Osteoblast (primary cell): ENCODE measurements around the gene VAV3. TPM values are rescaled to one million over a fixed set of nuclear protein-coding genes. Genes with fewer than 3 reads are reported as not detected.

ENCODE experiments used
- DNase-seq: peaks from one replicate; pipeline ENCODE4 v3.0.0; 2011; ENCODE audit warnings: low spot score, mixed read lengths; ENCODE audit not compliant: insufficient read length; ENCODE audit errors: missing footprints
- H2AFZ ChIP-seq: 2 replicates; pipeline ENCODE4 v1.6.0; 2011; ENCODE audit warnings: mild to moderate bottlenecking, low read length
- H3K27ac ChIP-seq: 2 replicates; pipeline ENCODE4 v1.5.1; 2011; ENCODE audit warnings: mild to moderate bottlenecking, low read depth, low read length, moderate library complexity
- H3K27me3 ChIP-seq: 2 replicates; pipeline ENCODE4 v1.6.0; 2012; ENCODE audit warnings: mild to moderate bottlenecking, control low read depth, inconsistent platforms, low read length, moderate library complexity; ENCODE audit not compliant: insufficient read depth
- H3K36me3 ChIP-seq: 2 replicates; pipeline ENCODE4 v1.5.1; 2011; ENCODE audit warnings: mild to moderate bottlenecking, low read length, control low read depth, moderate library complexity; ENCODE audit not compliant: insufficient read depth
- H3K4me1 ChIP-seq: 2 replicates; pipeline ENCODE4 v1.5.1; 2011; ENCODE audit warnings: mild to moderate bottlenecking, low read length, control low read depth, moderate library complexity; ENCODE audit not compliant: insufficient read depth
- H3K4me2 ChIP-seq: 2 replicates; pipeline ENCODE4 v1.6.0; 2011; ENCODE audit warnings: mild to moderate bottlenecking, low read length; ENCODE audit not compliant: insufficient read depth
- H3K4me3 ChIP-seq: fragments of 200-600 bp; sonication (generic); 3 replicates; pipeline ENCODE4 v1.5.1; 2012; ENCODE audit warnings: mild to moderate bottlenecking, low read length, inconsistent platforms; ENCODE audit not compliant: insufficient read depth
- H3K79me2 ChIP-seq: 2 replicates; pipeline ENCODE4 v1.6.0; 2012; ENCODE audit warnings: mild to moderate bottlenecking, low read length, control low read depth, inconsistent platforms; ENCODE audit not compliant: insufficient read depth
- H3K9me3 ChIP-seq: 2 replicates; pipeline ENCODE4 v1.5.1; 2011; ENCODE audit warnings: low read depth, low read length, control low read depth
- H4K20me1 ChIP-seq: 2 replicates; pipeline ENCODE4 v1.6.0; 2012; ENCODE audit warnings: mild to moderate bottlenecking, low read length, control low read depth; ENCODE audit not compliant: insufficient read depth
- total RNA-seq: library from RNA; depleted of rRNA; stranded (reverse); fragments of >200 nt; gene quantifications from 2 replicates; pipeline ENCODE4 v1.2.3, GENCODE V29; 2012
- TF ChIP-seq, protein P1 (sequence below): IDR thresholded peaks from 2 replicates; pipeline ENCODE4 v1.5.1; 2011; ENCODE audit warnings: mild to moderate bottlenecking, low read depth, low read length, moderate library complexity; ENCODE audit errors: extremely low read depth

VAV3 gene
- total RNA-seq, 1 donor = 0.72 TPM

DNA sequence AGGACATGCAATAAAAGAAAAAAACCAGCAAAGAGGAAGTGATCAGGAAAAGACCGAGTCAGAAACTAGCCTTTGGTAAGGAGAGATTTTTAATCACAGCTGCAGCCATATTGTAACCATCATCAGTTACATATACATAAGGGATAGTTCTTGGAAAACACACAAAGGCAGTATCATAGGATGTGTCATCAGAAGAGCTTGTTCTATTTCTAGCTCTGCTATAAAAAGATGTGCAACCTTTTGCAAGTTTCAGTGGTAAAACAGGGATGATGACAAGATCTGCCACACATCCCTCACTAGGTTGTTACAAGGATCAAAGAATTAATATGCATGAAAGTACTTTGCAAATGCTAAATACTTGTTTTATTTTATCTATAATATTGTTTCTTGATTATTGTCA, 342.0 kb downstream of the VAV3 start:
- Histone ChIP-seq H3K27me3 (no peaks in the 10 kb centered on the region), H3K4me1 (peaks cover 3% of the 10 kb centered on the region), H3K36me3 (no peaks in the 10 kb centered on the region), H4K20me1 (no peaks in the 10 kb centered on the region), H3K4me3 (no peak overlapping the region), H3K4me2 (no peak overlapping the region), H3K9me3 (no peaks in the 10 kb centered on the region), H3K27ac (no peak overlapping the region), H3K79me2 (no peaks in the 10 kb centered on the region), H2AFZ (no peak overlapping the region)
- TF ChIP-seq, protein P1, sequence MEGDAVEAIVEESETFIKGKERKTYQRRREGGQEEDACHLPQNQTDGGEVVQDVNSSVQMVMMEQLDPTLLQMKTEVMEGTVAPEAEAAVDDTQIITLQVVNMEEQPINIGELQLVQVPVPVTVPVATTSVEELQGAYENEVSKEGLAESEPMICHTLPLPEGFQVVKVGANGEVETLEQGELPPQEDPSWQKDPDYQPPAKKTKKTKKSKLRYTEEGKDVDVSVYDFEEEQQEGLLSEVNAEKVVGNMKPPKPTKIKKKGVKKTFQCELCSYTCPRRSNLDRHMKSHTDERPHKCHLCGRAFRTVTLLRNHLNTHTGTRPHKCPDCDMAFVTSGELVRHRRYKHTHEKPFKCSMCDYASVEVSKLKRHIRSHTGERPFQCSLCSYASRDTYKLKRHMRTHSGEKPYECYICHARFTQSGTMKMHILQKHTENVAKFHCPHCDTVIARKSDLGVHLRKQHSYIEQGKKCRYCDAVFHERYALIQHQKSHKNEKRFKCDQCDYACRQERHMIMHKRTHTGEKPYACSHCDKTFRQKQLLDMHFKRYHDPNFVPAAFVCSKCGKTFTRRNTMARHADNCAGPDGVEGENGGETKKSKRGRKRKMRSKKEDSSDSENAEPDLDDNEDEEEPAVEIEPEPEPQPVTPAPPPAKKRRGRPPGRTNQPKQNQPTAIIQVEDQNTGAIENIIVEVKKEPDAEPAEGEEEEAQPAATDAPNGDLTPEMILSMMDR = no peak
- DNase-seq = no peak

DNA sequence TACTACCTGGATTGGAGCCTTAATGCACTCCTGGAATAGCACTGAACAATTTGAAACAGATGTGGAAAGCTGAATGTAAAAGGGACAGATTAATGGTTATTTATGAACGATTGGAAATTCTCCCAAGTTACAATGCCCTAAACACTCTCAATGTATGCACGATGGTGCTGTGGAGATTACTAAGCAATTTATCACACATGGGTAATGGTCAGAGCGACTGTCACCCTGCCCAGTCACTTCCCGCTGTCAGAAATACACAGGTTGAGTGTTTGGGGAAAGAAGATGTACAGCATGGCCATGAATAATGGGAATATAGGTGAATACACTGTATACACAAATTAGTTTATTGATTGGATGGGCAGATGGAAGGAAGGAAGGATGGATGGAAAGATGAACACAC, 342.4 kb downstream of the VAV3 start:
- Histone ChIP-seq H3K36me3 (no peaks in the 10 kb centered on the region), H3K27ac (no peak overlapping the region), H3K79me2 (no peaks in the 10 kb centered on the region), H2AFZ (no peak overlapping the region), H4K20me1 (no peaks in the 10 kb centered on the region), H3K9me3 (no peaks in the 10 kb centered on the region), H3K27me3 (no peaks in the 10 kb centered on the region), H3K4me2 (no peak overlapping the region), H3K4me3 (no peak overlapping the region), H3K4me1 (peaks cover 3% of the 10 kb centered on the region)
- TF ChIP-seq, protein P1 = no peak
- DNase-seq = no peak

DNA sequence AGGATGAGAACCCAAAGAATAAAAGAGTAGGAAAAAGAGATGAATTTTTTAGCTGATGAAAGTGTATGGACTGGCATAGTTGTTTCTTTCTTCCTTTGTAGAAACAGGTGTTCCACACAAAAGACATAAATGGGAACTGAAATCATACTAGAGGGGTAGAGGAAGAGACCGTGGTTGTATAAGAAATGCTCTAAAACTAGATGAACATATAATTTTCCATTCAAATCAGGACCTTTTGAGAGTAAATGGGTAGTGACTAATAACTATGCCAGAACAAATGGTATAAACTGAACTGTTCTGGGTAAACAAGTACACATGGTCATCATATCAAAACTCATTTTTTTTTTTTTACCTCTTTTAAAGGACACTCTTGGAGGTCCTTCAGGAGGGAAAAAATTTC, 344.2 kb downstream of the VAV3 start:
- Histone ChIP-seq H3K4me2 (no peak overlapping the region), H3K4me3 (no peak overlapping the region), H3K27me3 (no peaks in the 10 kb centered on the region), H4K20me1 (no peaks in the 10 kb centered on the region), H3K27ac (no peak overlapping the region), H3K4me1 (peaks cover 3% of the 10 kb centered on the region), H3K36me3 (no peaks in the 10 kb centered on the region), H3K9me3 (no peaks in the 10 kb centered on the region), H3K79me2 (no peaks in the 10 kb centered on the region), H2AFZ (no peak overlapping the region)
- no peak for DNase-seq
- TF ChIP-seq, protein P1 = no peak

DNA sequence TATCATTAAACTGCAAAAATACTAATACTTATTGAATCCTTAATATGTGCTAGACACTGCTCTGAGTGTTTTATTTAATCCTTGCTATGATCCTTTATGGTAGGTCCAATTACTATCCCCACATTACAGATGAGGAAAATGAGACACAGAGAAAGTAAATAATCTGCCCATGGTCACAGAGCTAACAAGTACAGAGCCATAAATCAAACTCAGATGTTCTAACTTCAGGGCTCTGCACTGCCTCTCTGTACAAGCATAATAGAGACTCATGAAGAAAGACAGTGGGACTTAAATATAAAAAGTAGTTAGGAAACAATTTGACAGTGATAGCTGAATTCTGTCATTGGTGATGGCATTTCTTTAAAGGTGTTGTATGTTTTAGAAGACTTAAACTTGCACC, 346.4 kb downstream of the VAV3 start:
- peaks cover 3% of the 10 kb centered on the region for H3K4me1 ChIP-seq
- no peak for DNase-seq
- H3K4me3 ChIP-seq = no peak overlapping the region
- TF ChIP-seq, protein P1 = no peak
- H3K36me3 ChIP-seq = no peaks in the 10 kb centered on the region
- no peak overlapping the region for H3K4me2 ChIP-seq
- no peak overlapping the region for H3K27ac ChIP-seq
- H3K79me2 ChIP-seq = no peaks in the 10 kb centered on the region
- no peak overlapping the region for H2AFZ ChIP-seq
- H3K9me3 ChIP-seq = no peaks in the 10 kb centered on the region
- no peaks in the 10 kb centered on the region for H4K20me1 ChIP-seq
- H3K27me3 ChIP-seq = no peaks in the 10 kb centered on the region
